ENCODE data around the gene PNO1.

Gene PNO1

DNA sequence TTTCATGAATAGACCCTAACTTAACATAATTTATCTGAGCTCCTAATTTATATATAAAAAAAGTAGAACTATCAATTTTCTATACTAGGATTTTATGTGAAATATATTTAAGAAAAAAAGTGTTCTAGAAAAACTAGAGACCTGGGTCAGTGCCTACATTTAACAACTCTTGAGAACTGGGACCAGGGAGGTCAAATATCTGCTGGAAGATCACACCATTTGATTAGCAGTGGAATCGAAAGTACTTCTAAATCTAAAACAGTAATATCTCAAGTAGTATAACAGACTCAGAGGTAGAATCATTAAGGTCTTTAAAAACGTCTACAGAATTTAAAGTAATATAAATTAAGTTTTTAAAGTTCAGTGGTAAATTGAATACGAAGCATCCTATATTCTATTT, 60.0 kb downstream of the PNO1 start:
- TF ChIP-seq MYC (IDR thresholded peaks at IDR 0.05; ENCODE audit: low read depth, low read length), result no peak
- TF ChIP-seq, protein P1, sequence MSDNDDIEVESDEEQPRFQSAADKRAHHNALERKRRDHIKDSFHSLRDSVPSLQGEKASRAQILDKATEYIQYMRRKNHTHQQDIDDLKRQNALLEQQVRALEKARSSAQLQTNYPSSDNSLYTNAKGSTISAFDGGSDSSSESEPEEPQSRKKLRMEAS (IDR thresholded peaks at IDR 0.05; ENCODE audit: low read depth, low read length), result no peak
- H3K4me3 ChIP-seq (ENCODE audit: low read depth, low read length), result no peak overlapping the region
- DNase-seq (ENCODE audit: low read depth), result no peak

DNA sequence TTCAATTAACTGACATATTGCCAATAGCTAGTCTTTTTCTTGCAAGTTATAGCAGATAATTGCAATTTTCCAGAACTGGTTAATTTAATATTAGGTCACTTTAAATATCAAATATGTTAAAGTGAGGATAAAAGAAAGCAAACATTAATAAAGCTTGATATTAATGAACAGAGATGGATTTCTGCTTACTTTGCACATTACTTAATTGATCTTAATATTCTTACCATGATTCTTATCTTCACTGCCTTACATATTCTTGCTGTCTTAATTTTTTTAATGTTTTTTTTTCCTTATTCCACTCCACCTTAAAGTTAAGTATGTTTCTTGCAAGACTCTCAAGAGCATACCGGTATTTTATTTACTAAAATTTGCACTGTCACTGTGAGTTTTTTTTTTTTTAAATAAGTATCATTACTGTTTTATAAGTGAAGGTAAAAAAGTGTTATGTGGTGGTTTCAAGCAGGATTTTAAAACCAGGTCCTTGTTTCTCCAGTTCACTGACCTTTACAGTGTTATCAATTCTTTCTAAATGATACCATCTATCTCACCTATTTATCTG, 60.7 kb downstream of the PNO1 start:
- no peak for DNase-seq (ENCODE audit: low read depth)
- TF ChIP-seq POLR2A (IDR thresholded peaks at IDR 0.05; ENCODE audit: extremely low read depth, insufficient read length), result no peak
- TF ChIP-seq MYC (IDR thresholded peaks at IDR 0.05; ENCODE audit: low read depth, low read length), result no peak
- TF ChIP-seq CTCF (IDR thresholded peaks at IDR 0.05; ENCODE audit: low read depth, low read length), result no peak
- TF ChIP-seq, protein P1 (IDR thresholded peaks at IDR 0.05; ENCODE audit: low read depth, low read length), result no peak
- no peak overlapping the region for H3K4me3 ChIP-seq (ENCODE audit: low read depth, low read length)

GRCh38 chr2:68222287-68222686, 64.6 kb downstream of the PNO1 start:
- no peak for DNase-seq (ENCODE audit: low read depth)
- no peak overlapping the region for H3K4me3 ChIP-seq (ENCODE audit: low read depth, low read length)
- no peak for TF ChIP-seq CTCF (IDR thresholded peaks at IDR 0.05; ENCODE audit: low read depth, low read length)
- TF ChIP-seq, protein P1 (IDR thresholded peaks at IDR 0.05; ENCODE audit: low read depth, low read length), result no peak
- no peak for TF ChIP-seq POLR2A (IDR thresholded peaks at IDR 0.05; ENCODE audit: extremely low read depth, insufficient read length)
- no peak for TF ChIP-seq MYC (IDR thresholded peaks at IDR 0.05; ENCODE audit: low read depth, low read length)

DNA sequence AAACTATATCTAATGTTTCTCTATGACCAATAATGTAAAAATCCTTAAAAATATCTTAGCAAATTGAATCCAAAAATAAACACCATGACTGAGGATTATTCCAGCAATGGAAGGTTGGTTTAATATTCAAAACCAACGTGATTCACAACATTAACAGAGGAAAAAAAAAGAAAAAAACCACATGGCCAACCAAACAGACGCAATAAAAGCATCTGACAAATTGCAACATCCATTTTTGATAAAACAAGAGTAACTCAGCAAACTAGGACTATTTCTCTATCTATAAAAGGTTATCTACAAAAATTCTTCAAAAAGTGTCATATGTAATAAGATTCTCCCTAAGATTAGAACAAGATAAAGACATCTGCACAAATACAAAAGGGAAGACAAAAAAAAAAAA, 65.7 kb downstream of the PNO1 start:
- no peak for TF ChIP-seq MYC (IDR thresholded peaks at IDR 0.05; ENCODE audit: low read depth, low read length)
- TF ChIP-seq POLR2A (IDR thresholded peaks at IDR 0.05; ENCODE audit: extremely low read depth, insufficient read length), result no peak
- no peak for TF ChIP-seq CTCF (IDR thresholded peaks at IDR 0.05; ENCODE audit: low read depth, low read length)
- TF ChIP-seq, protein P1 (IDR thresholded peaks at IDR 0.05; ENCODE audit: low read depth, low read length), result no peak
- H3K4me3 ChIP-seq (ENCODE audit: low read depth, low read length), result no peak overlapping the region
- no peak for DNase-seq (ENCODE audit: low read depth)

- DNase-seq (ENCODE audit: low read depth), result peak; percentile 71
- TF ChIP-seq MYC (IDR thresholded peaks at IDR 0.05; ENCODE audit: low read depth, low read length) (peak; percentile 93), CTCF (IDR thresholded peaks at IDR 0.05; ENCODE audit: low read depth, low read length) (peak; percentile 54), POLR2A (IDR thresholded peaks at IDR 0.05; ENCODE audit: extremely low read depth, insufficient read length) (no peak)
- TF ChIP-seq, protein P1 (IDR thresholded peaks at IDR 0.05; ENCODE audit: low read depth, low read length), result peak; percentile 89
- no peak overlapping the region for H3K4me3 ChIP-seq (ENCODE audit: low read depth, low read length)
Observed at GRCh38 chr2:68225119-68225632, 67.5 kb downstream of the PNO1 start.

All from NB4 (cell line).